GM21515 (cell line): ENCODE measurements around the gene ADGRE3.
"Not testable (repeated sequence)": the region's sequence is repeated elsewhere in the genome, so short reads cannot be mapped to it uniquely, and the experiment has no call there.

Source experiments
- ATAC-seq: cut with Tn5 transposase; IDR thresholded peaks from one replicate; pipeline ENCODE4 v1.9.1; 2021; ENCODE audit not compliant: unreplicated experiment

ADGRE3 gene

DNA sequence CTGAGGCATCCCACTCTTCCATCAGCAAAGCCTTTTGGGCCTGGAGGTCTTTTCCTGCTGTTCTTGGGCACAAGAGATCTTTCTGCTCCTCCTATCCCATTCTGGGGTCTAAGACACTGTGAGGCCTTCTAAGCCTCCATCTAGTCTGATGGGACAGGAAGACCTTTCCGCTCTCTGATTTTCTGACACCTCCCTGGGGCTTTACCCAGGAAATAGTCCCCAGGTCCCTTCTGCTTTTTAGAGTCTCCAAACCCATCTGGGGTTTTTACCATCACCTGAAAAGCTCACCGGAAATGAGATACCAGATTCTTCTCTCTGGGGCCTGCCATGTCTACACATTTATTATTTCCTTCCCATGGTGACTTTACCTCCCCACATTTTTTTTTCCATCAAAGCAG lies 70.7 kb downstream of the ADGRE3 start:
- ATAC-seq = peak; percentile 61

DNA sequence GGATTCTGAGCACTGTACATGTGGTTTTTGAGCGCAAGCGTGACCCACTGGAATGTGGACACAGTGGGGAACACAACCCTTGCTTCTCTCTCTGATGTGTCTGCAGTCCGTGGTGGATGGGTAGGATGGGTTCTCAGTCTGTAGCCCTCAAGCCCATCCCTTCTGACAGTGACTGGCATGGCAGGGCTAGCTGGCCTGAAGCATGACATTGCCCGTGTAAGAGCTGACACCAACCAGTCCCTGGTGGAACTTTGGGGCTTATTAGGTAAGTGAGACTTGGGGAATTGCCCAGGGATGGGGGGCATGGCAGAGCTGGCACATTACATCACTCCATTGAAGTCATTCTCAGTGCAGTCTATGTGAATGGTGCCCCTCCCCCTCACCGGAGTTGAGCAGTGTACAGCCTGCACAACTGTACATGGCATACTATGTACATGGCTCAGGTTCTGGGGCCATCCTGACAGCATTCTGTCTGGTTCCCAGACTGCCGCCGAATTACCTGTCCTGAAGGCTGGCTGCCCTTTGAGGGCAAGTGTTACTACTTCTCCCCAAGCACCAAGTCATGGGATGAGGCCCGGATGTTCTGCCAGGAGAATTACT lies 75.0 kb downstream of the ADGRE3 start:
- ATAC-seq = no peak

DNA sequence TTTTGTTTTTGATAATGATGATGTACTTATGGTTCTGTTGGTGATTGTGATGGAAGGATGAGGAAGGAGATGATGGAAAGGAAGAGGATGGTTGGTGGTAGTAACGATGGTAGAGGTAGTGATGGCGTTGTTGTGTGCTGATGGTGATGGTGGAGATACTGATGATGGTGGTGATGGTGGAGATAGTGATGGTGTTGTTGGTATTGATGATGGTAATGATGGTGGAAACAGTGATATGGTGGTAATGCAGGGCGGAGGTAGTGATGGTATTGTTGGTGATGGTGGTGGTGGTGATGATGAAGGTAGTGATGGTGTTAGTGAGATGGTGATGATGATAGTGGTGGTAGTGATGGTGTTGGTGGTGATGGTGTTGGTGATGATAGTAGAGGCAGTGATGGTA lies 79.1 kb downstream of the ADGRE3 start:
- ATAC-seq = no peak

DNA sequence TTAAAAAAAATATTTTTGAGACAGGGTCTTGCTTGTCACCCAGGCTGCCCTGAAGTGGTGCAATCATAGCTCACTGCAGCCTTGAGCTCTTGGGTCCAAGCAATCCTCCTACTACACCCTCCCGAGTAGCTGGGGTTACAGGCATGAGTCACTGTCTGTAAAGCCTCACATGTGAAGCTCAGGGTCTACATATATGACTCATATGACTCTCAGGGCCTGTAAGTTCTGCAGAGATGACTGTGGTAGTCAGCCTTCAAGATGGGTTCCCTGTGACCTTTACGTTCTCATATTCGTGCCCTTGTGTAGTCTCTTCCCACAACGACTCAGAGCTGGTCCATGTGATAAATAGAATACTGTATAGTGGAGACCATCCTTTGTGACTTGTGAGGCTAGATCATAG lies 85.2 kb downstream of the ADGRE3 start:
- ATAC-seq = not testable (repeated sequence)

DNA sequence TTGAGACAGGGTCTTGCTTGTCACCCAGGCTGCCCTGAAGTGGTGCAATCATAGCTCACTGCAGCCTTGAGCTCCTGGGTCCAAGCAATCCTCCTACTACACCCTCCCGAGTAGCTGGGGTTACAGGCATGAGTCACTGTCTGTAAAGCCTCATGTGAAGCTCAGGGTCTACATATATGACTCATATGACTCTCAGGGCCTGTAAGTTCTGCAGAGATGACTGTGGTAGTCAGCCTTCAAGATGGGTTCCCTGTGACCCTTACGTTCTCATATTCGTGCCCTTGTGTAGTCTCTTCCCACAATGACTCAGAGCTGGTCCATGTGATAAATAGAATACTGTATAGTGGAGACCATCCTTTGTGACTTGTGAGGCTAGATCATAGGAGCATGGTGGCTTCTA lies 89.5 kb downstream of the ADGRE3 start:
- peak; percentile 60 for ATAC-seq

DNA sequence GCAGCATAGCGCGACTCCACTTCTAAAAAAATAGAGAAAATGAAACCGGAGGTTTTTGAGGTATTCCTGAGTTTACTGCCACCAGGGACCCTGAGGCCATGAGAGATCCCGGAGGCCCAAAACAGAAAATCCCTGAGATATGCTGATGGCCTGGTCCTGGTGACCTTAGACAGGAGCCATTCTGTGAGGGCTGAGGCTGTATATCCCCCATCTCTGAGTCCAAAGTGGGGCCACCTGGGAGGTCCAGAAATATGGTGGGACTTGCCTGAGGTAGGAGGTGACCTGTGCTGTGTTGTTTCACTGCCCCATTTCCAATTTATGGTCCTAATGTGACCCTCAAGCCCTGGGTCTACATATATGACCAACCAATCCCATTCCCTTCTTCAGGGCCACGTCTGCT lies 90.3 kb downstream of the ADGRE3 start:
- ATAC-seq = not testable (repeated sequence)

DNA sequence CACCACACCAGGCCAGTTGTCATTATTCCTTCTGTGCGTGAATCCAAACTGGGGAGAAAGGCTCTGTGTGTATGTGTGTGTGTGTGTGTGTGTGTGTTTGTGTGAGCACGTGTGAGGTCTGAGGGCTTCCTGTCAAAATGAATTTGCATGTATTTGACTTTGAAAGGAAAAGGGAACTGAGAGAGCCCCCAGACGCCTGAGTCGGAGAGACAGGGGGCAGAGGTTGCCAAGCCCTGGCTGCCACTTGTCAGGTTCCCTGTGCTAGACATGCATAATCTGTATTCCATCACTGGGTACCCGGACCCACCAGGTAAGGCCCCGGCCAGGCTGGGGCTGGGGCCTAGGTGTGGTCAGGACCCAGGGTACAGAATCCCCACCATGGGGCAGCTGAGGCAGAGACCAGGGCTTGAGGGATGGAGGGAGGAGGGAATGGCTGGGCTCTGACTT lies 91.7 kb downstream of the ADGRE3 start, which contains the start of gene CLEC17A:
Gene CLEC17A, plus strand, starts transcription at position 191 of the 447 bp plus-strand sequence. Its CDS starts 77 bp downstream, at position 268.
- peak; percentile 38 for ATAC-seq

DNA sequence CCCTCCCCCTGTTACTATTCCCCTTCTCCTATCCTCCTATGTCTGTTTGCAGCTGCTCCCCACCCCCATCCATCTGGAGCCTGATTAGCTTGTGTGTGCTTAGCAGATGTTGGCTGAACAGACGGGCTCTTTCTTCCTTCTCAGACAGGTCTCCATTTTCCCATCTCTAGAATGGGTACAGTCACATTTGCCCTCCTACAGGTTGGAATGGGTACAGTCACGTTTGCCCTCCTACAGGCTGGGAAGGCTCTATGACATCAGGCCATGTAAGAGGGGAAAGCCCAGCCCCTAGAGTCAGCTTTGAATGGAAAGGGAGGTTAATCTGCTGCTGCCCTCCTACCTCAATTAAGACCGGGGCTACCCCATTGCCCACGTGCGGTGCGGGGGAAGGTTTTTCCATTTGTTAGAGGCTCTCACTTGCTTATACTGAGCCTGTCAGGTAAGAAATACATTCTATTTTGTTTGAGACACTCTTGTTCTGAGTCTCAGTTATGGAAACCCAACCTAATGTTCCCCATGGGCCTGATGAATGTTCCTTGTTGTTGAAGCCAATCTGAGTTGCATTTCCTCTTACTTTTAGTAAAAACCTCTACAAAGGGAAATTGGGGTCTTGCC lies 93.9 kb downstream of the ADGRE3 start:
- ATAC-seq = no peak

DNA sequence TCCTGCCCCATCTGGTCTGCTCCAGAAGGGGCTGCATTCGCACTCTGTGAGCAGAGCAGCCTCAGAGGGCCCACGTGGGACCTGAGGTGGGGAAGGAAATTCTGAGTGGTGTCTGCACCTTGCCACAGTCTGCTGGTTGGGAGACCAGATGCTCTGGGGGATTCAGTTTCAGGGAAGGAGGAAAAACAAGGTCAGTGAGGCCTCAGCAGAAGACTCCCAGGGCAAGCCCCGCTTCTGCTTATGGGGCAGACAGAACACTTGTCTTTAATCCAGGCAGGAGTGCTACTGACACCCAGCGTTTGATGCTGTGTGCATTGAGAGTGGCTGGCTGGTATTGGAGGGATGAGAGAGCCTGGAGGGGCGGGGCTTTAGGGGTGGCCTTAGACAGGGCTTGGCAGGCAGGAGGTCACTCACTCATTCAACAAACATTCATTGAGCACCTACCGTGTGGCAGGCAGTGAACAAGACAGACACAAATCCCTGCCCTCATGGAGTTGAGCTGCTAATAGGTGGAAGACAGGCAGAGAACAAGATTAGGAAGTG lies 96.7 kb downstream of the ADGRE3 start:
- ATAC-seq = no peak

DNA sequence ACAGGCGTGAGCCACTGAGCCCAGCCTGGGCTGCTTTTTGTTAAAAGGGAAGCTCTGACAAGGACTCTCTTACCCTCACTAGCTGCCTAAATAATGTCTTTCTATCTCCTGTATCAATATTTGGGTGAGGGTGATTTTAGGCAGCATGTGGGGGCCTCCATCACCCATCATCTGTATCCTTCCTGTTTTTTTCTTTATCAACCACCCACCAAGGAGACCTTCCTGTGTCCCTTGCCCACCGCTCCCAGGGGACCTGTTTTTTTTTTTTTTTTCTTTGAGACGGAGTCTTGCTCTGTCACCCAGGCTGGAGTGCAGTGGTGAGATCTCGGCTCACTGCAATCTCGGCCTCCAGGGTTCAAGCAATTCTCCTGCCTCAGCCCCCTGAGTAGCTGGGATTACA lies 97.4 kb downstream of the ADGRE3 start:
- ATAC-seq = no peak

DNA sequence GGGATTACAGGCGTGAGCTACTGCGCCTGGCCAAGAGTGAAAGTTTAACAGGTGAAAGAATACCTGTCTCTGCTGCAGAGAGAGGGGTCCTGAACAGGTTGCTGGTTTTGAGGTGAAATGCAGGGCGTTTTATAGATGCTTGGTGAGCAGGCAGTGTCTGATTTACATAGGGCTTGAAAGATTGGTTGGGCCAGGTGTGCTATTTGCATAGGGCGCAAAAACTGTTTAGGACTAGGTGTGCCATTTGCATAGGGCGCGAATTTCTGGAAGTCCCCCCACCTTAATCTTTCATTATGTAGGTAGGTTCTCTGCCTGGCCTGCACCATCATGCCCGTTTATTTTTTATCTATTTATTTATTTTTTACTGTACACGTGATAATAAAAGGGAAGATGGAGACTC lies 98.3 kb downstream of the ADGRE3 start:
- ATAC-seq = no peak

DNA sequence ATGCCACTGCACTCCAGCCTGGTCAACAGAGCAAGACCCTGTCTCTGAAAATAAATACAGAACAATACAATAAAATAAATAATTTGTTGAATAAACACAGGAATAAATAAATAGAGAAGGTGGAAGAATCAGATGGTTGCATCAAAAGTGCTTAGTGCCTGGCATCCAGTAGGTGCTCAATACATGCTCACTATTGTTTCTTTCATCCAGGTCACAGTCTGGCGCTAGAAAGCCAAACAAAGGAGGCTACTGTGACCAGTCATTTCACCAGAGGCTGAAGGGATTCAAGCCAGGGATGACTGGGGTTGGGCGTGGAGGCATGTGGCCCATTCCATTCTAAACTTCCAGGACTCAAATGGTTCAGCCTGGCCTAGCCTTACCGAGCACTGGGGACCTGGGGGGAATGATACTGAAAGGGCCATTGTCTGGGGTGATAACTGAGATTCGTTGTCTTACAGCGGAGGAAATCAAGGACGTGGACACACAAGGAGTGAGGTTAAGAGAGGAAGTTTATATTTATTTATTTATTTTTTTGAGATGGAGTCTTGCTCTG lies 99.1 kb downstream of the ADGRE3 start:
- no peak for ATAC-seq

DNA sequence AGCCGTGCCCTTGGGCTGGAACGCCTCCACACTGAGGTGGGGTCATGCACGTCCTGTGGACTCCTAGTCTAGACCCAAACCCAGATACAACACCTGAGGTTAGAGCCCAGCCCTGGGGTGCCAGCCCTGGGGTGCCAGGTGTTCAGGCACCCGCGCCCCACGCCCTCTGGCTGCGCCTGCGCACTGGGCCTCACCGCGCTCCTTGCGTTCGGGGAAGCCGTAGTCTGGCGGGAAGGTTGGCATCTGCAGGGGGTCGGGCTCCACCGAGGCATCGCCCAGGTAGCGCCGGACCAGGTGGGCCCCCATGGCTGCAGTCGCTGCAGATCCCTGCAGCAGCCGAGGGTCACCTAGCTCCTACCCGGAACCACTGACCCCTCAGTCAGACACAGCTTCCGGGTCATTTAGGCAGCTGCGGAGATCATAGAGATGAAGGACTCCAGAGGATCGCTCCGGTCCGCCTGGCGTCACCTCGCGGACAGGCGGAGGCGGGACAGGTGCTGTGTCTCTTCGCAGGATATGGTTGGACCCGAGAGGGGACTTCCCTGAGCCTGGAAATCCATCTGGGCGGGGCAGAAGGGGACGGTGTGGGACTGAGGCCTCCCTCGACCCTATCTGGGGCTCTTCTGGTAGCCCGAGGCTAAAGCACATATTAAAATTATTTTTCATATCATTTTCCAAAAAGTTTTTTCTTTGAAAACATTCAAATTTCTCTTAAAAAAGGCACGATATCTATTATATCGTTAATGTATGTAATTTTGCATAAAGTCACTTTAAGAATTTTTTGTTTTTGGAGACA lies 102.8 kb downstream of the ADGRE3 start, which contains the start of gene NDUFB7:
Gene NDUFB7, minus strand, starts transcription at position 372 of the 796 bp plus-strand sequence. Its CDS starts 66 bp downstream, at position 306.
- ATAC-seq = peak; percentile 78

DNA sequence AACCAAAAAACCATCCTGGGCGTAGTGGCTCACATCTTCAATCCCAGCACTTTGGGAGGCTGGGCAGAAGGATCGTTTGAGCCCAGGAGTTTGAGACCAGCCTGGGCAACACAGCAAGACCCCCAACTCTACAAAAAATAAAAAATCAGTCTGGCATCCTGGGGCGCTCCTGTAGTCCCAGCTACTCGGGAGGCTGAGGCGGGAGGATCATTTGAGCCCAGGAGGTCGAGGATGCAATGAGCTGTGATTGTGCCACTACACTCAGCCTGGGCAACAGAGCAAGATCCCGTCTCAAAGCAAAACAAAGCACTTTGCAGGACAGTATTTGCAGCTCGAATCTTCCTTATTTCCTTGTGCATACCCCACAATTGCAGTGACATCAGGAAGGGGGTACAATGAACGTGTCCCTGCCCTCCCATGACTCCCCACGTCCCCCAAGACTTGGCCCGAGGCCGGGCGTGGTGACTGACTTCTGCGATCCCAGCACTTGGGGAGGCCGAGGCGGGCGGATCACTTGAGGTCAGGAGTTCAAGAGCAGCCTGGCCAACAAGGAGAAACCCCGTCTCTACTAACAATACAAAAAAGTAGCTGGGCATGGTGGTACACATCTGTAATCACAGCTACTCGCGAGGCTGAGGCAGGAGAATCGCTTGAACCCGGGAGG lies 103.6 kb downstream of the ADGRE3 start:
- ATAC-seq = no peak
